Measurements from ENCODE around the gene UVRAG.

GRCh38 chr11:75776546-75776945 is 38.5 kb upstream of the UVRAG start:
- TF ChIP-seq POLR2A (IDR thresholded peaks at IDR 0.05; ENCODE audit: low read length): no peak
- no peak for TF ChIP-seq GATA1 (IDR thresholded peaks at IDR 0.05; ENCODE audit: low read depth, low read length)
